Activated CD4-positive, alpha-beta T cell treated with anti-CD3 and anti-CD28 coated beads, Interleukin-2, amount 50 U/mL, for 16 hours (primary cell): Measurements from ENCODE around the gene MROH2B.

Experiments
- DNase-seq: peaks from one replicate; pipeline ENCODE4 v3.0.0-alpha.2; 2020

The MROH2B gene

DNA sequence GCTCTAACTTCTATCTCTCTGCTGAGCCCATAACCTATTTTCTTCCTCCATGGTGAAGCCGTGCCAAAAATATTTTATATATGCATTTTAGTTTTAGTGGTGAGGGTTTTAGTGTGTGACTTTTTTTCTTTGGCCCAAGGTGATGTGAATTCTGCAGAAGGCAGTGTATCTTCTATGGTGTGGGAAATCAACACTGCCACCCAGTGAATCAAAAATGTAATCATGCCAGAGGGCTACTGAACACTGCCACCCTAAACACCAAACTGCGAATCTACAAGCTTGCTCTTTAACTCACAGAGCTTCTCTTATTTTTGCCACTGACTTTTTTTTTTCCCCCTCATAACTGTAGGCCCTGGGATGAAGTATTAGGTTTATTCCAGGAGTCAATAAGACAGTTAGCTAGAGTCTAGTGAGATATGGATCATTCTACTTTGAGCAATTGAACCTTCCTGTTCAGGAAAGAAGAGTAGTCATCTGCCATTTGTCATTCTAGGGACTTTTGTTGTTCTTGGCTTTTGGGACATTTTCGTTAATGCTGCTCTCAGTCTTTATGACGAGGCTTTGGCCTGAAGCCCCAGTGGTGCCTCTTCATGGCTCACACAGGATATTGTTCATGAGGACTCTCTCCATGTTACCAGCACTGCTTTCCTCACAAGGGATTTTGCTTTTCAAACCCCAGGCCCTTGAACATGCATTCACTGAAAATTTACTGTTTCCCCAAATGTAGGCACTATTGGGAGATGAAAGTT lies 108.8 kb downstream of the MROH2B start:
- no peak for DNase-seq

DNA sequence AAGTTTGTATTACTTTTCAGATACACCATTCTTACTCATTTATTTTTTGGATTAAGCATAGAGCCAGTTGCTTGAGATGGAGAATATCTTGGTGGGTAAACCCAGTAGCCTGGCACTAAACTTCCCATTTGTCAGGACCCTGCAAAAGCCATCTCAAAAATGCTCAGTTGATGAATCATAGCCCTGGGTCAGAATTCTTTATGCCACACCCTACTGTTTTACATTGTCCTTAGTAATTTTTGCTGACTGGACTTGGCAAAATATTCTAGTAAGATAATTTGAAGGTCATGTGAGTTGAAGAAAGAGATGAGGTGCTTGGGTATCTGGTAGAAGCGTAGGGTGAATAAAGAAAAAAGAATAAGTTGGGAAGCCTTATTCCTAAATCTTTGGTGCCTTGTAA lies 111.1 kb downstream of the MROH2B start:
- no peak for DNase-seq

DNA sequence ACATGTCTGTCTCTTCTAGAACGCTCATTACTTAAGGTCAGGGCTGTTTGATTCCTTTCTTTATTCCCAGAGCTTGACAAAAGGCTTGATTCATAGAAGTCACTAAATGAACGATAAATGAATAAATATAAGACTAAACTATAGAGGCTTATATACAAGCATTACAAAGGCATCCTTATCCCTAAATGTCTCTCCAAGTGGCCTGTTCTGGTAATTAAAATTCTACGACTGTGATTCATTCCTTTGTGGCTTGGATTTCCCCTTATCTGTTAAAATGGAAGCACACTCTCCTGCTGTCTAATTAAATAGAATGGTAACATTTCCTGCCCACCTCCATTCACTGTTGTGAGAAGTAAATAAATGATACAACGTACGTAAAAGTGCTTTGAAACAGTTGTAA lies 112.3 kb downstream of the MROH2B start:
- no peak for DNase-seq

DNA sequence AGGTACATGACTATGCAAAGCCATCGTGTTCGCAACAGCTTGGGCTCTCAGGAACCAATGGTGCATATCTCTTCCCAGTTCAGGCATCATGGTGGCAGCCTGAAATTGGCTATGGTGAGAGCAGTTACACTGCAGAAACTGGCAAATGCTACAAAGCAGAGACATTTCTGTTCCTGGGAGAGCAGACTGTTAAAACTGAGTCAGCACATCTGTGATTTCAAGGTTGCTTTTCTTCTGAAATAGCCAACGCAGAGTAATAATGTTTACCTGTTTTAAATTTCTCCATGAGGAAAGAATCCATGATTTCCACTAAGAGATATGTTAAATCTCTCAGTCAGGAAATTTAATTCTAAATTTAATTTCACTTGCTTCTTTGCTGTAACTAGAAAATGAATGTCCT lies 114.1 kb downstream of the MROH2B start:
- no peak for DNase-seq

DNA sequence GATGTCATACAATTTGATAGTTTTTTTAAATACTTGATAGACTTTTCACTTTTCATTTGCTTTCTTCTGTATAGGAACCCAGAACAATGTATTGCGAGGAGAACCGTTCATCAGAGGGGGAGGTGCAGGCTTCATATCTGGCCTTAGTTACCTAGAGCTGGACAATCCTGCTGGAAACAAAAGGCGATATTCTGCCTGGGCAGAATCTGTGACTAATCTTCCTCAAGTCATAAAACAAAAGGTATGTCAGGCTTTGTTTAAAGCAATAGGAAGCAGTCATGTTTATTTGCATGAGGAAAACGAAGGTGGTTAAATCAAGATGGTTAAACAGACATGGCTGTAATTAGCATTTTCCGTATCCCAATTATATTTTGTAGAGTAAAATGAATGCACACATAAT lies 115.8 kb downstream of the MROH2B start:
- no peak for DNase-seq
